NCI-H2029 treated with DMSO at 0.1 percent for 48 hours (cell line): ENCODE data around the gene PCDHGB4.
"Not testable (repeated sequence)": the region's sequence is repeated elsewhere in the genome, so short reads cannot be mapped to it uniquely, and the experiment has no call there.

Experiments
- DNase-seq: peaks from one replicate; lab custom pipeline; 2025; lab: John Stamatoyannopoulos, UW

PCDHGB4 gene

DNA sequence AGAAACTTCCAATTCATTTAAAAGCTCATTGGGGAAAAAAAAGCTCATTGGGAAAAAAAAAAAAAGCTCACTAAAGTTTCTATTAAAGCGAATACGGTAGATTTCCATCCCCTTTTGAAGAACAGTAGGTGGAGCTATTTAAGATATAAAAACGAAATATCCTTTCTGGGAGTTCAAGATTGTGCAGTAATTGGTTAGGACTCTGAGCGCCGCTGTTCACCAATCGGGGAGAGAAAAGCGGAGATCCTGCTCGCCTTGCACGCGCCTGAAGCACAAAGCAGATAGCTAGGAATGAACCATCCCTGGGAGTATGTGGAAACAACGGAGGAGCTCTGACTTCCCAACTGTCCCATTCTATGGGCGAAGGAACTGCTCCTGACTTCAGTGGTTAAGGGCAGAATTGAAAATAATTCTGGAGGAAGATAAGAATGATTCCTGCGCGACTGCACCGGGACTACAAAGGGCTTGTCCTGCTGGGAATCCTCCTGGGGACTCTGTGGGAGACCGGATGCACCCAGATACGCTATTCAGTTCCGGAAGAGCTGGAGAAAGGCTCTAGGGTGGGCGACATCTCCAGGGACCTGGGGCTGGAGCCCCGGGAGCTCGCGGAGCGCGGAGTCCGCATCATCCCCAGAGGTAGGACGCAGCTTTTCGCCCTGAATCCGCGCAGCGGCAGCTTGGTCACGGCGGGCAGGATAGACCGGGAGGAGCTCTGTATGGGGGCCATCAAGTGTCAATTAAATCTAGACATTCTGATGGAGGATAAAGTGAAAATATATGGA is 43.0 kb downstream of the PCDHGB4 start, which contains the start of gene PCDHGA12:
Gene PCDHGA12, plus strand, starts transcription at position 176 of the 782 bp plus-strand sequence. Its CDS starts 253 bp downstream, at position 429.
- DNase-seq = no peak

DNA sequence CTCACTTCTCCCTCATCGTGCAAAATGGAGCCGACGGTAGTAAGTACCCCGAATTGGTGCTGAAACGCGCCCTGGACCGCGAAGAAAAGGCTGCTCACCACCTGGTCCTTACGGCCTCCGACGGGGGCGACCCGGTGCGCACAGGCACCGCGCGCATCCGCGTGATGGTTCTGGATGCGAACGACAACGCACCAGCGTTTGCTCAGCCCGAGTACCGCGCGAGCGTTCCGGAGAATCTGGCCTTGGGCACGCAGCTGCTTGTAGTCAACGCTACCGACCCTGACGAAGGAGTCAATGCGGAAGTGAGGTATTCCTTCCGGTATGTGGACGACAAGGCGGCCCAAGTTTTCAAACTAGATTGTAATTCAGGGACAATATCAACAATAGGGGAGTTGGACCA is 43.8 kb downstream of the PCDHGB4 start:
- DNase-seq = no peak

DNA sequence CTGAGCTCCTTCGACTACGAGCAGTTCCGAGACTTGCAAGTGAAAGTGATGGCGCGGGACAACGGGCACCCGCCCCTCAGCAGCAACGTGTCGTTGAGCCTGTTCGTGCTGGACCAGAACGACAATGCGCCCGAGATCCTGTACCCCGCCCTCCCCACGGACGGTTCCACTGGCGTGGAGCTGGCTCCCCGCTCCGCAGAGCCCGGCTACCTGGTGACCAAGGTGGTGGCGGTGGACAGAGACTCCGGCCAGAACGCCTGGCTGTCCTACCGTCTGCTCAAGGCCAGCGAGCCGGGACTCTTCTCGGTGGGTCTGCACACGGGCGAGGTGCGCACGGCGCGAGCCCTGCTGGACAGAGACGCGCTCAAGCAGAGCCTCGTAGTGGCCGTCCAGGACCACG is 44.8 kb downstream of the PCDHGB4 start:
- not testable (repeated sequence) for DNase-seq

DNA sequence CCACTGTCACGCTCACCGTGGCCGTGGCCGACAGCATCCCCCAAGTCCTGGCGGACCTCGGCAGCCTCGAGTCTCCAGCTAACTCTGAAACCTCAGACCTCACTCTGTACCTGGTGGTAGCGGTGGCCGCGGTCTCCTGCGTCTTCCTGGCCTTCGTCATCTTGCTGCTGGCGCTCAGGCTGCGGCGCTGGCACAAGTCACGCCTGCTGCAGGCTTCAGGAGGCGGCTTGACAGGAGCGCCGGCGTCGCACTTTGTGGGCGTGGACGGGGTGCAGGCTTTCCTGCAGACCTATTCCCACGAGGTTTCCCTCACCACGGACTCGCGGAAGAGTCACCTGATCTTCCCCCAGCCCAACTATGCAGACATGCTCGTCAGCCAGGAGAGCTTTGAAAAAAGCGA is 45.2 kb downstream of the PCDHGB4 start:
- not testable (repeated sequence) for DNase-seq

DNA sequence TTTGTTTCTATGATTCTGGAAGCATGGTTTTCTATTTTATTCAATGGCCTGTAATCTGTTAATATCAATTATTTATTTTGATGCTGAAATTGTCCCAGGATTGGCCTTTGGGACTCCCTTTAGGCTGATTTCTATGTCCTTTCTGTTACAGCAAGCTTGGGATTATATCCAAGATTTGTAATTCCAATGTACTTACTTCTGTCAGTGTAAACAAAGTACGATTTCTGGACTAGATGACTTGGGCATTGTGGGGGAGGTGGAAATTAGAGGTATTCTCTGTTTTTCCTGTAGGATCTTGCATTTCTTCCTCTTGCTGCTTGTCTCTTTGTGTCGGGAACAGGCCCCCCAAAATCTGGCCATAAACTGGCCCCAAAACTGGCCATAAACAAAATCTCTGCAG is 46.5 kb downstream of the PCDHGB4 start:
- no peak for DNase-seq

DNA sequence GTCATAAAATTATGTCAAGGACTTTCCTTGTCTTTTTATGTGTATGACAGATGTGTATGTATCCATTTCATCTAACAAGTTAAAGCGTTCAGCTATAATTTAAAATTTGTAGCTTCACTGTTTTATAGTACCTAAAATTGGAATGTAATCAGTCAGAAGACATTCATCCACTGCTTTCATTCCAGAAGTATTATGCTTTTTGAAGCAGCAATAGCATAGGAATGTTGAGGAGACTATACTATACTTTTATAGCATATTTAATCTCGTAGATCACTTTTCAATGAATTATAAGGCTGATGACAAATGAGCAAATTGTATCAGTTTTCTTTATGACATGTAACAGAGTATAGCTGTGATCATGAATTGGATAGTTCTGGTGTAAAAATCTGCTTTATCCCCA is 49.7 kb downstream of the PCDHGB4 start:
- DNase-seq = no peak

DNA sequence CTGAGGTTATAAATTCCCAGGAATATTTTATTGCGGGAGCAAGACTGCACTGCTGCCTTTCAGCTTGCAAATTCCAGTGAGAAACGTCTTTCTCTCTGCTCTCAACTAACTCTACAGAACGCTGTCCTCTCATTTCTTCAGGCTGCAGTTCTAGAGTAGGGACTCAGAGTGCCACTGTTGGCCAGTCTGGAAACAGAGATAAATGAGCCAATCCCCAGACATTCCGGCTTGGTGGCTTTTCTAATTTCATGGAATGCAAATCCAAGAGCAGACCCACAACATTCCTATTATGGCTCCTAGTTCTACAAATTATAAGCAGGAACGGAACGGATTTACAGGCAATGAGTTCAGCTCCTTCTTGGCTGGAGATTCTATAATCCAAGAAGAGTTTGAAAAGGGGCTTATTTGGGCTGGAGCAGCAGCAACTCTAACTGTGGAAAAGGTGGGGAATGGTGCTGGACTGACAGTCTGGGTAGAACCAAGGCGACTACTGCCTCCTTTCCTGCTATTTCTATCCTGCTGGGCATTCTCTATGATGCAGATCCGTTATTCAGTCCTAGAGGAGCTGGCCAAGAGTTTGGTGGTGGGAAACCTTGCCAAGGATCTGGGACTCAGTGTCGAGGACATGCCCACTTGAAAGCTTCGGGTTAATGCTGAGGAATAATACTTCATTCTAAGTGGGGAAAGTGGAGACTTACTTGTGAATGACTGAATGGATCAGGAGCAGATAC is 52.1 kb downstream of the PCDHGB4 start:
- DNase-seq = no peak
